Psoas muscle (tissue), 8 donors: ENCODE results near the gene RABGAP1L. TPM values are rescaled to one million over a fixed set of nuclear protein-coding genes. Genes with fewer than 3 reads are reported as not detected.

ENCODE experiments used
- ATAC-seq, 4 donors: fragments of 200-7000 bp; cut with Tn5 transposase; one replicate each; pipeline ENCODE4 v1.9.1; 2020; ENCODE audit warnings: moderate library complexity in 3 of 4, mild to moderate bottlenecking in 2 of 4
- DNase-seq, 2 donors: peaks; one replicate each; pipeline ENCODE4 v3.0.0-alpha.2; 2020
- H3K27ac ChIP-seq: fragments of 200-600 bp; one replicate; pipeline ENCODE4 v1.8.0; 2022
- H3K27me3 ChIP-seq, 3 donors: fragments of 200-600 bp in 1 of 3; one replicate each; pipeline versions ENCODE4 v1.6.1 to v1.8.0; 2013 to 2022; ENCODE audit warnings: low read length in 2 of 3, mild to moderate bottlenecking in 2 of 3, moderate library complexity in 1 of 3; ENCODE audit not compliant: insufficient read depth in 3 of 3
- H3K36me3 ChIP-seq, 2 donors: fragments of 200-600 bp in 1 of 2; one replicate each; pipeline versions ENCODE4 v1.6.1 to v1.8.0; 2013 to 2022; ENCODE audit warnings: low read depth in 1 of 2, mild to moderate bottlenecking in 1 of 2, moderate library complexity in 1 of 2; ENCODE audit not compliant: insufficient read depth in 1 of 2
- H3K4me1 ChIP-seq: fragments of 200-600 bp; one replicate; pipeline ENCODE4 v1.8.0; 2022
- H3K4me3 ChIP-seq: fragments of 200-600 bp; one replicate; pipeline ENCODE4 v1.8.0; 2022; ENCODE audit warnings: mild to moderate bottlenecking
- H3K9me3 ChIP-seq: fragments of 200-600 bp; one replicate; pipeline ENCODE4 v1.8.0; 2022
- CTCF ChIP-seq: fragments of 200-600 bp; IDR thresholded peaks from one replicate; pipeline ENCODE4 v1.8.0; 2022; ENCODE audit warnings: antibody characterized with exemption
- WGBS, 3 donors: extraction: QIAGEN DNeasy Blood & Tissue Kit; methylation state at CpG; one replicate each; pipeline versions ENCODE4 v1.1.6 to v1.1.7; 2013; 5-methylcytosine and 5-hydroxymethylcytosine counted together
- intact Hi-C, 2 donors: fragments of 100-400 bp; cut with DNase I; formaldehyde crosslinking; loops; one replicate each; pipeline versions ENCODE4 v1.11.0 to v1.14.2; 2022
- polyA plus RNA-seq, 3 donors: library from polyadenylated mRNA; stranded (reverse); fragments of 200-250 nt; gene quantifications; one replicate each; pipeline ENCODE4 v1.2.3, GENCODE V29; 2013
- total RNA-seq, 4 donors: library from RNA; stranded (reverse); fragmentation: NEBNext Ultra II Directional in 2 of 4; extraction: Animal tissue kit (Norgen Biotek cat#: 25700) in 2 of 4; gene quantifications; one replicate each; pipeline versions ENCODE4 v1.2.1 to v1.2.4, GENCODE V29; 2021 to 2023
- donor health status: healthy with polysubstance abuse.
- donor health status: DM: no; HTN: no; CAD: no; lungs with moderate emphysema.
- donor health status: Bipolar disorder and iron deficiency.
- donor health status: healthy.
- donor health status: DM: yes; HTN: yes; CAD: no.
- donor health status: DM: no; HTN: no; CAD: no.
- donor health status: DM: no; HTN: no; CAD: no.
- donor health status: DM: yes; HTN: yes; CAD: no.

RABGAP1L gene
- total and polyA plus RNA-seq, 7 donors: 2.9 to 14.4 (median 8.7) TPM

GRCh38 chr1:174153085-174153824 lies 6.1 kb upstream of the RABGAP1L start:
- H3K27ac ChIP-seq: no peak overlapping the region
- DNase-seq (no peak), ATAC-seq (no peak)
- H3K36me3 ChIP-seq: no peaks in the 10 kb centered on the region
- peaks cover 6% of the 10 kb centered on the region for H3K9me3 ChIP-seq
- H3K4me3 ChIP-seq: no peak overlapping the region
- TF ChIP-seq CTCF: no peak
- no peaks in the 10 kb centered on the region for H3K4me1 ChIP-seq
- H3K27me3 ChIP-seq: no peaks in the 10 kb centered on the region
- intact Hi-C loops: no loop called here
- 73 to 79% (median 78%) methylated on average over 5 of the region's 5 CpGs for WGBS, 3 donors

GRCh38 chr1:174153825-174154107 lies 5.6 kb upstream of the RABGAP1L start:
- no peaks in the 10 kb centered on the region for H3K36me3 ChIP-seq
- no peak for TF ChIP-seq CTCF
- ATAC-seq: no peak
- intact Hi-C loops: no loop called here
- H3K4me3 ChIP-seq: no peak overlapping the region
- peaks cover 4% of the 10 kb centered on the region for H3K4me1 ChIP-seq
- no peak for DNase-seq
- H3K27me3 ChIP-seq: no peaks in the 10 kb centered on the region
- no peak overlapping the region for H3K27ac ChIP-seq
- H3K9me3 ChIP-seq: peaks cover 6% of the 10 kb centered on the region

- 92 to 100% (median 93%) methylated on average over 1 of the region's 1 CpG for WGBS, 3 donors
- TF ChIP-seq CTCF: no peak
- no peaks in the 10 kb centered on the region for H3K27me3 ChIP-seq
- H3K36me3 ChIP-seq: no peaks in the 10 kb centered on the region
- DNase-seq (no peak), ATAC-seq (no peak)
- H3K4me3 ChIP-seq: no peak overlapping the region
- intact Hi-C loops: loop anchor here (5.0 kb wide), 1 partner anchor 134 kb away; the partner anchor contains the start of gene RC3H1 (in 2 of the 2)
- H3K4me1 ChIP-seq: peaks cover 12% of the 10 kb centered on the region
- no peak overlapping the region for H3K27ac ChIP-seq
- H3K9me3 ChIP-seq: no peaks in the 10 kb centered on the region
Observed at GRCh38 chr1:174156437-174156836, 2.9 kb upstream of the RABGAP1L start.

- WGBS, 3 donors: 73 to 81% (median 76%) methylated on average over 3 of the region's 3 CpGs
- Histone ChIP-seq H3K4me1 (peaks cover 12% of the 10 kb centered on the region), H3K9me3 (no peaks in the 10 kb centered on the region), H3K4me3 (no peak overlapping the region), H3K36me3 (no peaks in the 10 kb centered on the region), H3K27me3 (no peaks in the 10 kb centered on the region), H3K27ac (no peak overlapping the region)
- DNase-seq: no peak
- TF ChIP-seq CTCF: no peak
- intact Hi-C loops: loop anchor here (5.0 kb wide), 1 partner anchor 135 kb away; the partner anchor contains the start of gene RC3H1 (in 2 of the 2)
- no peak for ATAC-seq
Observed at GRCh38 chr1:174157157-174157806, 2.0 kb upstream of the RABGAP1L start.
